HUES48 (cell line): ENCODE data around the gene TMEM33.

ENCODE experiments used
- H3K27ac ChIP-seq: one replicate; pipeline ENCODE4 v1.7.0; 2013; ENCODE audit warnings: low read depth, low read length, inconsistent platforms
- H3K27me3 ChIP-seq: 2 replicates; pipeline ENCODE4 v1.6.1; 2013; ENCODE audit warnings: mild to moderate bottlenecking, low read length; ENCODE audit not compliant: control insufficient read depth, insufficient read depth
- H3K36me3 ChIP-seq: 2 replicates; pipeline ENCODE4 v1.6.1; 2013; ENCODE audit warnings: low read length; ENCODE audit not compliant: control insufficient read depth, insufficient read depth
- H3K4me1 ChIP-seq: 2 replicates; pipeline ENCODE4 v1.6.1; 2013; ENCODE audit warnings: mild to moderate bottlenecking, low read length; ENCODE audit not compliant: control insufficient read depth, insufficient read depth
- H3K4me3 ChIP-seq: 2 replicates; pipeline ENCODE4 v1.5.1; 2013; ENCODE audit warnings: mild to moderate bottlenecking, low read depth, low read length
- H3K9ac ChIP-seq: 2 replicates; pipeline ENCODE4 v1.6.1; 2013; ENCODE audit warnings: mild to moderate bottlenecking, low read depth, low read length, moderate library complexity
- H3K9me3 ChIP-seq: 2 replicates; pipeline ENCODE4 v1.6.1; 2013; ENCODE audit warnings: low read length; ENCODE audit not compliant: control insufficient read depth, insufficient read depth

Gene TMEM33

DNA sequence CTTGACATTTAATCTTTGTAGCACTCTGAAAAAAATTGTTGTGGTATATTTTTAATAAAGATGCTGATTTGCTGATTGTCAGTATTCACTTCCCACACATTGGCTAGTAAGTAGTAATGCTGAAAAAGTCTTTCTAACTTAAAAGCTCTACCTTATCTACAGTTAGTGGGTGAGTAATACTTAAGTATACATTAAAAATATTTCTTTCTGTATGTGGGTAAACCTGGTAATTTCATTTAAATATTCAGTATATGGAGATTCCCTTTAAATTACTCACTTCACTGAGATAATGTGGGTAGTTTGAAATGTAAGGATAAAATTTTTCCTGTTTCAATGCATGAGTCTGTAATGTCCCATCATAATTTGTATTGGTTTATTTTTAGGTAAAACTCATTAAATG, 5.6 kb downstream of the TMEM33 start:
- Histone ChIP-seq H3K4me1 (no peaks in the 10 kb centered on the region; the same call in 1 of the 2 replicates), H3K9me3 (no peaks in the 10 kb centered on the region), H3K27me3 (no peaks in the 10 kb centered on the region), H3K27ac (no peak overlapping the region), H3K4me3 (no peak overlapping the region), H3K9ac (no peak overlapping the region), H3K36me3 (peaks cover 89% of the 10 kb centered on the region)

GRCh38 chr4:41943506-41943905, 8.3 kb downstream of the TMEM33 start:
- Histone ChIP-seq H3K27me3 (no peaks in the 10 kb centered on the region), H3K9me3 (no peaks in the 10 kb centered on the region), H3K27ac (no peak overlapping the region), H3K36me3 (peaks cover 93% of the 10 kb centered on the region), H3K9ac (no peak overlapping the region), H3K4me3 (no peak overlapping the region), H3K4me1 (no peaks in the 10 kb centered on the region)

DNA sequence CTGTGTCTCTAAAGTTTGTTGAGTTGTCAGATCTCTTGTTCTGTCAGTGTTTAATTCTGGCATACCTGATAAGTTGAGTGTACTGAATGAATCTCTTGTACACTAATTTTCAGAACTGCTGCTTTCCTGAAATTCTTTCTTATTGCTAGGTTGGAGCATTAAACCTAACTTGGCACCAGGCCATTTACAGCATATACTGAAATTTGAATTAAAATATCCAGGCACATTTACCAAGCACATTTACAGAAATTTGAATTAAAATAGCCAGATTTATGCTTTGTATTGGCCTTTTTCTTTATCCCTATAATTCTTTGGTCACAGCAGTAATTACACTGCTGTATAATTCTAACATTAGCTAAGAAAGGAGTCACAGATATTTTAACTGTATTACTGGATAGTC, 8.9 kb downstream of the TMEM33 start:
- Histone ChIP-seq H3K4me1 (no peaks in the 10 kb centered on the region), H3K9ac (no peak overlapping the region), H3K27me3 (no peaks in the 10 kb centered on the region), H3K27ac (no peak overlapping the region), H3K4me3 (no peak overlapping the region), H3K9me3 (no peaks in the 10 kb centered on the region), H3K36me3 (peaks cover 93% of the 10 kb centered on the region)

DNA sequence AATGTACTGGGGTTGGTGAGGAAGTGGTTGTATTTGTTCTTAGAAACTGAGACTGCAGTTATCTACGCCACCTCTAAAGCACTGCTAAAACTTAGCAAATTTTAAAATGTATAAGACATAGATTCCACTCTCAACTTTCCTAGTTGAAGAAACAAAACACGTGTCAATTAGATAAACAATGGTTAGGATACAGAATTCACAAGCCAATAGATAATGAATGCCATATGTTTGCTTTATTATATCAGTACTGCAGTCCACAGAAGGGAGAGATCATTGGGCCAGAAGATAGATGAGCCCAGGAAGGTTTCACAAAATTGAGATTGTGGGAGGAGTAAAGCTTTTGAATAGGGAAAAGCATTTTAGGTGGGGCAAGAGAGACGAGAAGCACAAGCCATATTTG, 14.3 kb downstream of the TMEM33 start:
- no peak overlapping the region for H3K4me3 ChIP-seq
- H3K4me1 ChIP-seq, result no peaks in the 10 kb centered on the region
- H3K36me3 ChIP-seq, result peaks cover 97% of the 10 kb centered on the region
- no peaks in the 10 kb centered on the region for H3K9me3 ChIP-seq
- no peak overlapping the region for H3K9ac ChIP-seq
- no peaks in the 10 kb centered on the region for H3K27me3 ChIP-seq
- no peak overlapping the region for H3K27ac ChIP-seq

DNA sequence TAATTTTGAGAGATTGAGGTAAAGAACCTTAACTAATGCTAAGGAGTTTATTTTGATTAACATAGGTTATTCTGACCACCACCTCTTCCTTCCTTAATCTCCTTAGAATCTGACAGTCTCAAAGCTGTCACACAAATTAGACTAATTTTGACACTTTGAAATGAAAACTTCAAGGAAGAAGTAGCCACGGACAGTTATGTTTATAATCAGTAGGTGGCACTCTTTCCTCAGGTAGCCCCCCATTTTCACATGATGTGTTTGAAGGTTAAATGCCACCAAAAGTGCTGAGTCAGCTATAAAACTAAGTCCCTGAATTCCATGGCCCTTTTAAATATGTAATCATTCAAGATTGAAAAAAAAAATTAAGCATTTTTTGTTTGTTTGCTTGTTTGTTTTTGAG, 22.4 kb downstream of the TMEM33 start:
- Histone ChIP-seq H3K27ac (no peak overlapping the region), H3K4me1 (no peaks in the 10 kb centered on the region; the same call in 1 of the 2 replicates), H3K9ac (no peak overlapping the region), H3K4me3 (no peak overlapping the region), H3K36me3 (peaks cover 27% of the 10 kb centered on the region), H3K9me3 (no peaks in the 10 kb centered on the region), H3K27me3 (no peaks in the 10 kb centered on the region)

DNA sequence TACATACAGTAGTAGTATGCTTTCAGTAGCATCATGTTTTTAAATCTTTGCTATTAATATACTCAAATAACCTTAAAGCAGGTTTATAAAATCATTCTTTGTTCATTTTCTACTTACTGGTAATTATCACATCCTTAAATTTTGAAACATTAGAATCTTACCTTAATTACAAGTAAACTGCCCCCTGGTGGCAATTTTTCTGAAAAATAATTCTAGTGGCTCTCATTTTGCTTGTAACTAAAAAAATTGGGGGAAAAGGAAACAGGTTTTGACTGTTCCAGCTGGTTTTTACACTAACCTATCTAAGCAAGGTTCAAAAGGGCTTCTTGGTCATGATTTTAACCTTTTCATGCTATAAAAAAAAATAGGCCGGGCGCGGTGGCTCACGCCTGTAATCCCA, 27.9 kb downstream of the TMEM33 start:
- Histone ChIP-seq H3K27me3 (no peaks in the 10 kb centered on the region), H3K36me3 (no peaks in the 10 kb centered on the region)

GRCh38 chr4:41964401-41964800, 29.2 kb downstream of the TMEM33 start:
- H3K4me1 ChIP-seq, result no peaks in the 10 kb centered on the region; the same call in 1 of the 2 replicates
- no peaks in the 10 kb centered on the region for H3K36me3 ChIP-seq
- H3K9ac ChIP-seq, result no peak overlapping the region
- H3K9me3 ChIP-seq, result no peaks in the 10 kb centered on the region
- no peak overlapping the region for H3K27ac ChIP-seq
- H3K4me3 ChIP-seq, result no peak overlapping the region
- no peaks in the 10 kb centered on the region for H3K27me3 ChIP-seq

More for the DNA sequence above, 27.9 kb downstream of the TMEM33 start:
- H3K4me1 ChIP-seq, result no peaks in the 10 kb centered on the region; the same call in 1 of the 2 replicates
- H3K9me3 ChIP-seq, result no peaks in the 10 kb centered on the region
- no peak overlapping the region for H3K27ac ChIP-seq
- H3K4me3 ChIP-seq, result no peak overlapping the region
- no peak overlapping the region for H3K9ac ChIP-seq

DNA sequence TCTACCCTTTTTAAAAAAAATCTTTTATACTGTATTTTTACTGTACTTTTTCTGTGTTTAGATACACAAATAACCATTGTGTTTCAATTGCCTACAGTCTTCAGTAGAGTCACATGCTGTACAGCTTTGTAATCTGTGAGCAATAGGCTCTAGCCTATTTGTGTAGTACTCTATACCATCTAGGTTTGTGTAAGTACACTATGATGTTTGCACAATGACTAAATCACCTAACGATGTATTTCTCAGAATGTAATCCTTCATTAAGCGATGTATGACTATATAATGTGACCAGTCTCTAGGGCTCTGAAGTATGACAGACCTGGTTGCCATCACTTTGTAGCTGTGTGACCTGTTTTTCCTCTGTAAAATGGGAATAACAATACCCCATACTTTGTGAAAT, 32.2 kb downstream of the TMEM33 start:
- Histone ChIP-seq H3K27ac (no peak overlapping the region), H3K9ac (no peak overlapping the region), H3K27me3 (no peaks in the 10 kb centered on the region), H3K4me1 (no peaks in the 10 kb centered on the region), H3K36me3 (no peaks in the 10 kb centered on the region), H3K4me3 (no peak overlapping the region), H3K9me3 (peaks cover 7% of the 10 kb centered on the region; the same call in 1 of the 2 replicates)

DNA sequence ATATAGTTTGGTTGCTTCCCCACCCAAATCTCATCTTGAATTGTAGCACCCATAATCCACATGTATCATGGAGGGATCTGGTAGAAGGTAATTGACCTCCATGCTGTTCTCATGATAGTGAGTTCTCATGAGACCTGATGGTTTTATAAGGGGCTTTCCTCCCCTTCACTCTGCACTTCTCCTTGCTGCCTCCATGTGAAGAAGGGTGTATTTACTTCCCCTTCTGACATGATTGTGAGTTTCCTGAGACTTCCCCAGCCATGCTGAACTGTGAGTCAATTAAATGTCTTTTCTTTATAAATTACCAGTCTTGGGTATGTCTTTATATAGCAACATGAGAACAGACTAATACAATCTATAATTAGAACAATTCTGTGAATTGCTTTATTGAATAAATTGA, 34.4 kb downstream of the TMEM33 start:
- H3K9me3 ChIP-seq, result peaks cover 7% of the 10 kb centered on the region; the same call in 1 of the 2 replicates
- no peaks in the 10 kb centered on the region for H3K36me3 ChIP-seq
- H3K9ac ChIP-seq, result no peak overlapping the region
- H3K27me3 ChIP-seq, result no peaks in the 10 kb centered on the region
- H3K27ac ChIP-seq, result no peak overlapping the region
- no peaks in the 10 kb centered on the region for H3K4me1 ChIP-seq
- H3K4me3 ChIP-seq, result no peak overlapping the region

DNA sequence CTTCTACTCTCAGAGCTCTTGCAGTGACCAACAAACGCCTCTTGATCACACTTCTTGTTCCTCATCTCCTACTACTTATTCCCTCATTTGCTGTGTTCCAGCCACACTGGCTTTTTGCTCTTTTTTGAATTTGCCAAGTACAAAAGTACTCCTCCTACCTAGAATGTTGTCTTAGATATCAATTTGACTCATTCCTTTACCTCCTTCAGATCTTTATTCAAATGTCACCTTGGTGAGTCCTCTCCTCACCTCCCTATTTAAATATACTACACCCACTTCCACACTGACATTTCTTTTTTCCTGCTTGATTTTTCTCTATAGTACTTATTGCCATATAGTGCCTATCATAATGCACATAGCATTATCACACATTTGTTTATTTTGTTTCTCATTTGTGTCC, 40.1 kb downstream of the TMEM33 start:
- H3K4me1 ChIP-seq, result peaks cover 8% of the 10 kb centered on the region
- no peaks in the 10 kb centered on the region for H3K36me3 ChIP-seq
- no peaks in the 10 kb centered on the region for H3K27me3 ChIP-seq
- no peak overlapping the region for H3K9ac ChIP-seq
- peaks cover 7% of the 10 kb centered on the region; the same call in 1 of the 2 replicates for H3K9me3 ChIP-seq
- H3K4me3 ChIP-seq, result no peak overlapping the region
- no peak overlapping the region for H3K27ac ChIP-seq

- Histone ChIP-seq H3K27me3 (no peaks in the 10 kb centered on the region), H3K4me1 (peaks cover 8% of the 10 kb centered on the region), H3K9ac (no peak overlapping the region), H3K27ac (no peak overlapping the region), H3K36me3 (no peaks in the 10 kb centered on the region), H3K9me3 (0 out of 2 replicates have a peak, but pooled peaks cover 1% of the 10 kb centered on the region), H3K4me3 (no peak overlapping the region)
Measured at GRCh38 chr4:41976775-41977516, 41.7 kb downstream of the TMEM33 start.
